Measurements from ENCODE around the gene ZFAND3. TPM values are rescaled to one million over a fixed set of nuclear protein-coding genes. Genes with fewer than 3 reads are reported as not detected.

The ZFAND3 gene
- total and polyA plus RNA-seq, 2 donors, result 25.4 to 68.9 TPM

DNA sequence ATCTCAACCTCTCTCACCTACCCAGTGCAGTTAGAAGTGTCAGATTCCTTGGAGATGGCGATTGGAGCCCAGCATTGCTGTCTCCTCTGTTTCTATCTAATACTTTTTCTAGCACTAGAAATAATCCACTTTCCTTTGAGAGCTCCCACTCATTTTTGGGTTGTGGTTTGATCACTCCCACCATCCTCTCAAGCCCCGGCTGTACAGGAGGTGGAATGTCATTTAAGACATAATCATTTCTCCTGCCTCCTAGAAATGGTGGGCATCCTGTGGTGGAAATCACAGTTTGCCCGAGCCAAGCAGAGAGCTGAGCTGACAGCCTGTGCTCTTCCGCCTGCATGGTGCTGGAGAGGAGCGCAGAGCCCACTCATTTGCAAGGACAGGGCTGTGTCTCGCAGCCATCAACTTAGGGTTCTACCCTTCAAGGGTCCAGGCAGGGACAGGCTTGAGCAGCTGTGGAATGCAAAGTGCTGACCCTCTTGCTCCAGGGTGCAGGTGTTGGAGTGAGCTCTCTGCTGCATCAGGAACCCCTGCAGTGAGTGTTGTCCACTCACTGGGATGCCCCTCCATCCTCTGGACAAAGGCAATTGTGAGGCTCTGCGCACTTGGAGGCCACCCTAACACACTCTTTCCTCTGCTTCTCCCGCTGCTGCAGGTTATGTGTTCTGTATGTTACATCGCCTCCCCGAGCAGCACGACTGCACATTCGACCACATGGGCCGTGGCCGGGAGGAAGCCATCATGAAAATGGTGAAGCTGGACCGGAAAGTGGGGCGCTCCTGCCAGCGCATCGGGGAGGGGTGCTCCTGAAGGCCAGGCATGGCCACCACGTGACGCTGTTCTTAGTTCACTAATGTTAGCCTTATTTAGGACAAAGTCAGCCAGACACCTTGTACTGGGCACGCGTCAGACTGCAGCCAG, 332.3 kb downstream of the ZFAND3 start:
- 95% methylated on average over 22 of the region's 22 CpGs for WGBS
- H3K27ac ChIP-seq (ENCODE audit: low read depth), result no peak overlapping the region
- H3K4me1 ChIP-seq (ENCODE audit: insufficient read depth), result no peaks in the 10 kb centered on the region
- H3K4me3 ChIP-seq (ENCODE audit: low read depth, low read length), result no peak overlapping the region
- H3K36me3 ChIP-seq (ENCODE audit: insufficient read depth), result no peaks in the 10 kb centered on the region
- no peak for DNase-seq (ENCODE audit: extremely low spot score)

DNA sequence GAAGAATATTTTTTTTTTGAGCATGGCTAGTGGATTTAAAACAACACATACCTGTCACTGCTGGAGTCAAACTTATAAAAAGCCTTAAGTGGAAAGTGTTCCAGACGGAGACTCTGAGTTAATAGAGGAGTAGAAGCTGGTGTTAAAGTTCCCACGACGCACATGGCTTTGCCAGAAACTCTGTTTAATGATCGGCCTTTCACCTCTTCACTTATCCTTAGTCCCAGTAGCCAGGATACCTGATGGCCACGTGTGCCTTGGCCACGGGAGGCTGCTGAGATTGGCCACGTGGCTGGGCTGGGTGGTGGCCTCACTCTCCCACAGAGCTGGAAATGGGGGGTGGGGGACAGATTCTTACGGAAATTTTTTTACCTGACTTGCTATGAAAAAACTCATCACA, 333.1 kb downstream of the ZFAND3 start:
- no peaks in the 10 kb centered on the region for H3K4me1 ChIP-seq (ENCODE audit: insufficient read depth)
- H3K36me3 ChIP-seq (ENCODE audit: insufficient read depth), result no peaks in the 10 kb centered on the region
- 82% methylated on average over 8 of the region's 8 CpGs for WGBS
- DNase-seq (ENCODE audit: extremely low spot score), result no peak
- no peak overlapping the region for H3K4me3 ChIP-seq (ENCODE audit: low read depth, low read length)
- no peak overlapping the region for H3K27ac ChIP-seq (ENCODE audit: low read depth)

DNA sequence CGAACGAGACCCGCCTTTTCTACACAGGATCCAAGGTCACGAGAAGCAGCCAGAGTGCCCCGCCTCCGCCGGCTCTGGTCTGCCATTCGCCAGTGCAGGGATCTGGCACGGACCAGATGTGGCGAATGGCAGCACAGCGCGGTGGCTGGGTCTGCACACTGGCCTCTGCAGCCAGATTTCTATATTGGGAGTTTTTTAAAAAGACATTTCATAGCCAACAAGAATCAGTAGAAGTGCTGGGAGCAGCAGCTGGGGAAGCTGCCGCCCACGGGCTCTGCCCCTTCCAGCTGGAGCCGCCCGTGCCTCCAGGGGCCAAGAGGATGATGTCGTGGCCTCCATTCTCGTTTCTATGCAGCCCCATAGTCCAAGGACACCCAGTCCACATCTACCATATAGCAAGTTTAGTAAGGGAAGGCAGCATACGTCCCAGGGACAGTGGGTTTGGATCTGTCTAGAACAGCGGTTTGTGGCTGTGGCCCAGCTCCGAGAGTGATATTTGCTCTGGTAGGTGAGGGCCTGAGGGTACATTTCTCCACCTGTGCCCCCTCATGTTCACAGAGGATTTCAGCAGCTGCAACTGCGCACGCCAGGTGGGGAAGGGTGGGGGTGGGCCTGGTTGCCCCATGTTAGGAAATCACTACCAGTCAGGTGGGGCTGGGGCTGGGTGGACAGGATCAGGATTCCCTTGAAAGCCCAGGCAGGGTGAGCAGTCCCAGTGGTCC, 333.7 kb downstream of the ZFAND3 start:
- 90% methylated on average over 23 of the region's 23 CpGs for WGBS
- no peak for DNase-seq (ENCODE audit: extremely low spot score)

GRCh38 chr6:38153798-38154345, 334.3 kb downstream of the ZFAND3 start:
- Histone ChIP-seq H3K36me3 (ENCODE audit: insufficient read depth) (no peaks in the 10 kb centered on the region), H3K4me1 (ENCODE audit: insufficient read depth) (no peaks in the 10 kb centered on the region), H3K27ac (ENCODE audit: low read depth) (no peak overlapping the region), H3K4me3 (ENCODE audit: low read depth, low read length) (no peak overlapping the region)
- no peak for DNase-seq (ENCODE audit: extremely low spot score)
- WGBS, result 82% methylated on average over 16 of the region's 16 CpGs

More for the DNA sequence above, 333.7 kb downstream of the ZFAND3 start:
- Histone ChIP-seq H3K4me1 (ENCODE audit: insufficient read depth) (no peaks in the 10 kb centered on the region), H3K36me3 (ENCODE audit: insufficient read depth) (no peaks in the 10 kb centered on the region), H3K4me3 (ENCODE audit: low read depth, low read length) (no peak overlapping the region), H3K27ac (ENCODE audit: low read depth) (no peak overlapping the region)

DNA sequence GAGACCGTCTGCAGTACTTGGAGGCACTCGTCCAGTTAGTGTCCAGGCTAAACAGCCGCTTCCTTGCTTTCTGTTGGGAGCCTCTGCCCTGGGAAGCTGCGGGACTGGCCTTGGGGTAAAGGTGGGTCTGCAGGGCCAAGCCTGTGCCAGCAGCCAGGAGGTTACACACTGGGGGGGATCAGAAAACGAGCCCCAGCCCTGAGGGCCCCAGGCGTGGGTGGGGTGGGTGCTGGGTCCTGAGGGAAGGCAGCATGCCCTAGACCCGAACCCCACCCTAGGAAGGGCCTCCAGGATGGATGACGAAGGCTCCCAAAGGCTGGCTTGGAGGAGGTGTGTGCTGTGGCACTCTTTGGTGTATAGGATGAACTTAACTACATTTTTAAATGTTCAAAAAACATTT, 335.2 kb downstream of the ZFAND3 start:
- 80% methylated on average over 8 of the region's 8 CpGs for WGBS
- no peak for DNase-seq (ENCODE audit: extremely low spot score)
- Histone ChIP-seq H3K4me3 (ENCODE audit: low read depth, low read length) (no peak overlapping the region), H3K36me3 (ENCODE audit: insufficient read depth) (no peaks in the 10 kb centered on the region), H3K4me1 (ENCODE audit: insufficient read depth) (no peaks in the 10 kb centered on the region), H3K27ac (ENCODE audit: low read depth) (no peak overlapping the region)

- Histone ChIP-seq H3K36me3 (ENCODE audit: insufficient read depth) (no peaks in the 10 kb centered on the region), H3K4me3 (ENCODE audit: low read depth, low read length) (no peak overlapping the region), H3K4me1 (ENCODE audit: insufficient read depth) (no peaks in the 10 kb centered on the region), H3K27ac (ENCODE audit: low read depth) (no peak overlapping the region)
- no peak for DNase-seq (ENCODE audit: extremely low spot score)
- 77% methylated on average over 9 of the region's 9 CpGs for WGBS
Observed at GRCh38 chr6:38155144-38155543, 335.6 kb downstream of the ZFAND3 start.

DNA sequence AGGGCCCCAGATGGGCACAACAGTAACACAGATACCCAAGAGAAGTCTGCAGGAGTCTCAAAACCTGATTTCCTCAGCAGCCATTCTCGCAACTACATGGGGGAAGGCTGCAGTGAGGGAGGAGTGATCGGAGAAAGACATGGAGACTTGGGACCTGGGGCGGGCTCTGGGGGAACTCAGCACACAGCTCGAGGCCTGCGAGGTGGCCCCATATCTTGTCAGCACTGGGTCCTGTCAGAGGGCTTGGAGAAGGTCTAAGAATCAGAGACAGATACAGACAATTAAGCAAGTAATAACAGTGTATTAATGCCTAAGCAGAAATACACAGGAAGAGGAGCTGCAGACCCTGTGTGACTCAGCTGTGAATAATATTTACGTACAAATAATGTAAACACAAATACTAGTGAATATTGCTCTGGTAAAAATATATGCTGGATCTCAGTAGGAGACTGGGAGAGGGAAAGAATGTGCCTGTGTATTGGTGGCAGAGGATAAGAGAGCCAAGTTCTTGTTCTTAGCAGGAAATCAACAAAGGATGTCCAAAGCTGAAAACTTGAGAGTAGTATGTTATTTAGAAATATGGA, 336.2 kb downstream of the ZFAND3 start:
- Histone ChIP-seq H3K4me3 (ENCODE audit: low read depth, low read length) (no peak overlapping the region), H3K36me3 (ENCODE audit: insufficient read depth) (no peaks in the 10 kb centered on the region), H3K27ac (ENCODE audit: low read depth) (no peak overlapping the region), H3K4me1 (ENCODE audit: insufficient read depth) (no peaks in the 10 kb centered on the region)
- WGBS, result 67% methylated on average over 6 of the region's 6 CpGs
- no peak for DNase-seq (ENCODE audit: extremely low spot score)

DNA sequence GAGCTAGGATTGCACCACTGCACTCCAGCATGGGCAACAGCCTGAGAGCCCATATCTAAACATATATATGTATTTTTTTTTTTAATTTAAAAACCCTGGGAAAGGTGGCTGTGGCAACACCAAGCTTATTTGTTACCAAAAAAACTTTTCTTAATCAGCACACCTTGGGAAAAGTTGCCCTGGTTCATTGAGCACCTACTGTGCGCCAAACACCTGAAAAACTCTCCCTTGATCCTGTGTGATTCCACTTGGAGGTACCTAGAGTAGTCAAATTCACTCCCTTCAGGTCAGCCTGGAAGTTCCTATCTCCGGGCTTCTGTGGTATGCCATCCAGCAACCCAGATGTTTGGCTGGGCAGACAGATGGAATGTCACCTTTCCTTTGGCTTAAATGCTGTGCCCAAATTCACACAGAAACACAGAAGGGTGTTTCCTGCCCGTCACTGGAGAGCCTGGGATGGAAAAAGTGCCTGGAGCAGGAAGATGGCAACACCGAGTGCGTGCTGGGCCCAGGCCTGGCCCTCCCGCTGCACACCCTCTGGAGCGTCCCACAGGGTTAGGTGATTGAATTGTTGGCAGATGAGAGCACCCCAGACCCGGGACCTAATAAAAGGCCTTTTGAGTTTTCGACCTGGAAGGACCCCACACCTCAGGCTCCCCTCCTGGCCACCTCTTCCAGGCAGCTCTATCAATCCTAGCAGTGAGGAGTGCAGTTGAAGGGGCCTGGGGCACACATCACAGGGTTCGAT, 337.5 kb downstream of the ZFAND3 start:
- no peaks in the 10 kb centered on the region for H3K4me1 ChIP-seq (ENCODE audit: insufficient read depth)
- 95% methylated on average over 10 of the region's 10 CpGs for WGBS

DNA sequence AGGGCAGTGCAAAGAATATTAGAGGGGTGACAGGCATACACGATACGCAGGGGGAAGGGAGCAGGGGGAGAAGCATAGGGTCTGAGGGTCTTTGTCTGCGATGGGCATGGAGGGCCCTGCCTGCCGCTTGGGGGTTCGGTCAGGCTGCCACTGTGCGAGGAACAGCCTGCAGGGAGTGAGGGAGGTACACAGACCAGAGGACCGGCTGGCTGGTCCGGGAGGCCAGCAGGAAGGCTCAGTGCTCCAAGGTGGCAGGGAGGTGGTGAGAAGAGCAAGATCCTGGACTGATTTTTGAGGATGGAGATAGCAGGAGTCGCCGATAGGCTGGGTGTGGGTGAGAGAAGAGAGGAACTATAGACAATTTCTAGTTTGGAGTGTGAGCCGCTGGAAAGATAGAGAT, 338.4 kb downstream of the ZFAND3 start:
- no peak for DNase-seq (ENCODE audit: extremely low spot score)
- Histone ChIP-seq H3K4me3 (ENCODE audit: low read depth, low read length) (no peak overlapping the region), H3K27ac (ENCODE audit: low read depth) (no peak overlapping the region), H3K36me3 (ENCODE audit: insufficient read depth) (no peaks in the 10 kb centered on the region), H3K4me1 (ENCODE audit: insufficient read depth) (no peaks in the 10 kb centered on the region)
- WGBS, result 91% methylated on average over 11 of the region's 11 CpGs

More for the DNA sequence above, 337.5 kb downstream of the ZFAND3 start:
- Histone ChIP-seq H3K27ac (ENCODE audit: low read depth) (no peak overlapping the region), H3K36me3 (ENCODE audit: insufficient read depth) (no peaks in the 10 kb centered on the region), H3K4me3 (ENCODE audit: low read depth, low read length) (no peak overlapping the region)
- no peak for DNase-seq (ENCODE audit: extremely low spot score)

- Histone ChIP-seq H3K36me3 (ENCODE audit: insufficient read depth) (no peaks in the 10 kb centered on the region), H3K4me1 (ENCODE audit: insufficient read depth) (no peaks in the 10 kb centered on the region), H3K27ac (ENCODE audit: low read depth) (no peak overlapping the region), H3K4me3 (ENCODE audit: low read depth, low read length) (no peak overlapping the region)
- DNase-seq (ENCODE audit: extremely low spot score), result no peak
- 89% methylated on average over 14 of the region's 14 CpGs for whole genome bisulfite sequencing
Observed at GRCh38 chr6:38158762-38159350, 339.3 kb downstream of the ZFAND3 start.

- Histone ChIP-seq H3K36me3 (ENCODE audit: insufficient read depth) (no peaks in the 10 kb centered on the region), H3K4me1 (ENCODE audit: insufficient read depth) (no peaks in the 10 kb centered on the region), H3K4me3 (ENCODE audit: low read depth, low read length) (no peak overlapping the region), H3K27ac (ENCODE audit: low read depth) (no peak overlapping the region)
- no peak for DNase-seq (ENCODE audit: extremely low spot score)
- WGBS, result 81% methylated on average over 8 of the region's 8 CpGs
Observed at GRCh38 chr6:38159596-38159995, 340.1 kb downstream of the ZFAND3 start.

DNA sequence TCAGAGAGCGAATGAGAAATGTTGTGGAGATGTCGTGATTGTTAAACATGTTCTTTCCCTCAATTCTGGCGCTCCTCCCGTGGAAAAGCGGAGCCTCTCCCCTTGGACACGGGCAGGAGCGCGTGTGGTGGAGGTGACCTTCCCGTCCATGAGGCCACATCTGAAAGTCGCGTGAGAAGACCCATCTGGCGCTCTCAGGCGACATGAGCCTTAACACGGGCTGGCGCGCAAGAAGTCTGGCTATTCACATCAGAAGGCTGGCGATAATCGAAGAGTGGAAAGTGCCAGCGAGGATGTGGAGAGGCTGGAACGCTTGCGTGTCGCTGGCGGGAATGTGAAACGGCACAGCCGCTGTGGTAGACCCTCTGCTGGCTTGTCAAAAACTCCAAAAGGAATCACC, 341.3 kb downstream of the ZFAND3 start:
- Histone ChIP-seq H3K4me1 (ENCODE audit: insufficient read depth) (no peaks in the 10 kb centered on the region), H3K36me3 (ENCODE audit: insufficient read depth) (no peaks in the 10 kb centered on the region), H3K4me3 (ENCODE audit: low read depth, low read length) (no peak overlapping the region), H3K27ac (ENCODE audit: low read depth) (no peak overlapping the region)
- no peak for DNase-seq (ENCODE audit: extremely low spot score)
- WGBS, result 96% methylated on average over 25 of the region's 25 CpGs

DNA sequence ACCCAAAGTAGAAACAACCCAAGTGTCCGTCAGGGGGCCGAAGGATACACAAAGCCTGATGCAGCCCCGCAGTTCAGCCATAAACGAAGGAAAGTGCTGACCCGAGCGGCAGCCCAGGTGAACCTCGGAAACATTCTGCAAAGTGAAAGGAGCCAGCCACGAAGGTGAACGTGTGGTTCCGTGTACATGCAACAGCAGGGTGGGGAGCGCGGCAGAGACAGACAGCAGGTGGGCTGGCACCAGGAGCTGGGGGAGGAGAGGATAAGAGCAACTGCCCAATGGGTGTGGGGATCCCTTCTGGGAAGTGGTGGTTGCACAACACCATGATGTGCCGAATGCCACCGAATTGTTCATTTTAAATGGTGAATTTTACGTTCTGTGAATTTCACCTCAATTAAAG, 341.8 kb downstream of the ZFAND3 start:
- DNase-seq (ENCODE audit: extremely low spot score), result no peak
- Histone ChIP-seq H3K4me3 (ENCODE audit: low read depth, low read length) (no peak overlapping the region), H3K27ac (ENCODE audit: low read depth) (no peak overlapping the region), H3K36me3 (ENCODE audit: insufficient read depth) (no peaks in the 10 kb centered on the region), H3K4me1 (ENCODE audit: insufficient read depth) (no peaks in the 10 kb centered on the region)
- WGBS, result 96% methylated on average over 15 of the region's 15 CpGs
